H9 (cell line): Measurements from ENCODE around the gene LRP1B. TPM values are rescaled to one million over a fixed set of nuclear protein-coding genes. Genes with fewer than 3 reads are reported as not detected.

Experiments used
- DNase-seq: peaks from one replicate; pipeline ENCODE4 v3.0.0-alpha.2; 2017
- H2AFZ ChIP-seq: one replicate; pipeline ENCODE4 v1.6.1; 2013; ENCODE audit warnings: mild to moderate bottlenecking, low read length, control low read depth, moderate library complexity
- H2AK5ac ChIP-seq: 2 replicates; pipeline ENCODE4 v1.6.1; 2013; ENCODE audit warnings: low read length, control low read depth, mixed read lengths; ENCODE audit not compliant: insufficient read length
- H2BK120ac ChIP-seq: one replicate; pipeline ENCODE4 v1.6.1; 2013; ENCODE audit warnings: low read depth, mild to moderate bottlenecking, low read length, control low read depth, inconsistent platforms; ENCODE audit not compliant: poor library complexity, severe bottlenecking
- H2BK12ac ChIP-seq: 2 replicates; pipeline ENCODE4 v1.6.1; 2013; ENCODE audit warnings: low read length, control low read depth, mixed read lengths, low read depth; ENCODE audit not compliant: insufficient read length
- H2BK15ac ChIP-seq: 2 replicates; pipeline ENCODE4 v1.6.1; 2013; ENCODE audit warnings: low read depth, low read length, control low read depth
- H2BK20ac ChIP-seq: one replicate; pipeline ENCODE4 v1.6.1; 2013; ENCODE audit warnings: low read depth, mild to moderate bottlenecking, low read length, control low read depth, inconsistent platforms; ENCODE audit not compliant: poor library complexity, severe bottlenecking
- H2BK5ac ChIP-seq: 2 replicates; pipeline ENCODE4 v1.6.1; 2013; ENCODE audit warnings: low read length, control low read depth, mixed read lengths; ENCODE audit not compliant: insufficient read length
- H3K14ac ChIP-seq: 2 replicates; pipeline ENCODE4 v1.6.1; 2013; ENCODE audit warnings: low read length, control low read depth; ENCODE audit not compliant: insufficient read depth
- H3K18ac ChIP-seq: 2 replicates; pipeline ENCODE4 v1.6.1; 2013; ENCODE audit warnings: low read depth, mild to moderate bottlenecking, mixed read lengths, low read length, control low read depth; ENCODE audit not compliant: insufficient read length
- H3K23ac ChIP-seq: 2 replicates; pipeline ENCODE4 v1.6.1; 2013; ENCODE audit warnings: low read length, control low read depth, mixed read lengths, low read depth; ENCODE audit not compliant: insufficient read length
- H3K23me2 ChIP-seq: 2 replicates; pipeline ENCODE4 v1.6.1; 2013; ENCODE audit warnings: low read depth, mild to moderate bottlenecking, mixed read lengths, low read length, control low read depth; ENCODE audit not compliant: insufficient read length, poor library complexity, severe bottlenecking
- H3K27ac ChIP-seq: 2 replicates; pipeline ENCODE4 v1.5.1; 2013; ENCODE audit warnings: low read length, control low read depth, mixed read lengths, low read depth; ENCODE audit not compliant: insufficient read length
- H3K27me3 ChIP-seq: 2 replicates; pipeline ENCODE4 v1.6.1; 2013; ENCODE audit warnings: low read length, control low read depth, inconsistent platforms; ENCODE audit not compliant: insufficient read depth
- H3K4ac ChIP-seq: 2 replicates; pipeline ENCODE4 v1.6.1; 2013; ENCODE audit warnings: low read depth, mild to moderate bottlenecking, control low read depth, inconsistent platforms, low read length, moderate library complexity
- H3K4me1 ChIP-seq: 2 replicates; pipeline ENCODE4 v1.6.1; 2013; ENCODE audit warnings: low read length, control low read depth, inconsistent platforms; ENCODE audit not compliant: insufficient read depth
- H3K4me2 ChIP-seq: 2 replicates; pipeline ENCODE4 v1.6.1; 2013; ENCODE audit warnings: low read length, control low read depth, mixed read lengths; ENCODE audit not compliant: insufficient read length, insufficient read depth
- H3K56ac ChIP-seq: 2 replicates; pipeline ENCODE4 v1.6.1; 2013; ENCODE audit warnings: low read depth, mild to moderate bottlenecking, mixed read lengths, low read length, control low read depth; ENCODE audit not compliant: insufficient read length
- H3K79me1 ChIP-seq: 2 replicates; pipeline ENCODE4 v1.6.1; 2013; ENCODE audit warnings: low read depth, mild to moderate bottlenecking, moderate library complexity, low read length, control low read depth, inconsistent platforms; ENCODE audit not compliant: insufficient read depth, poor library complexity, severe bottlenecking
- H3K79me2 ChIP-seq: 2 replicates; pipeline ENCODE4 v1.6.1; 2013; ENCODE audit warnings: low read length, control low read depth, inconsistent platforms; ENCODE audit not compliant: insufficient read depth
- H3K9ac ChIP-seq: 2 replicates; pipeline ENCODE4 v1.6.1; 2013; ENCODE audit warnings: low read length, control low read depth, mixed read lengths; ENCODE audit not compliant: insufficient read length; ENCODE audit errors: extremely low read depth
- H3K9me3 ChIP-seq: one replicate; pipeline ENCODE4 v1.6.1; 2013; ENCODE audit warnings: low read depth, low read length, inconsistent platforms; ENCODE audit not compliant: control insufficient read depth
- H3T11ph ChIP-seq: one replicate; pipeline ENCODE4 v1.6.1; 2013; ENCODE audit warnings: mild to moderate bottlenecking, low read length, control low read depth, inconsistent platforms
- H4K20me1 ChIP-seq: one replicate; pipeline ENCODE4 v1.6.1; 2013; ENCODE audit not compliant: control insufficient read depth, insufficient read length, insufficient read depth
- H4K5ac ChIP-seq: 2 replicates; pipeline ENCODE4 v1.6.1; 2013; ENCODE audit warnings: low read depth, mild to moderate bottlenecking, mixed read lengths, low read length, control low read depth; ENCODE audit not compliant: insufficient read length
- H4K8ac ChIP-seq: replicated peaks from 2 replicates; pipeline ENCODE4 v1.6.1; 2013; ENCODE audit warnings: low read length, control low read depth, mixed read lengths, low read depth; ENCODE audit not compliant: insufficient read length
- H4K91ac ChIP-seq: 2 replicates; pipeline ENCODE4 v1.6.1; 2013; ENCODE audit warnings: low read depth, mild to moderate bottlenecking, moderate library complexity, mixed read lengths, low read length, control low read depth; ENCODE audit not compliant: insufficient read length
- H3K27ac Mint-ChIP-seq, 3 experiments: 2 replicates in 2 of 3; 3 replicates in 1 of 3; pipeline ENCODE4 v1.8.0; 2020 to 2021; ENCODE audit warnings: mixed read lengths in 3 of 3, mild to moderate bottlenecking in 1 of 3, moderate library complexity in 1 of 3
- H3K27me3 Mint-ChIP-seq: 2 replicates; pipeline ENCODE4 v1.8.0; 2021; ENCODE audit warnings: low read depth, mild to moderate bottlenecking, moderate library complexity, mixed read lengths
- H3K36me3 Mint-ChIP-seq, 3 experiments: 2 replicates in 2 of 3; 3 replicates in 1 of 3; pipeline ENCODE4 v1.8.0; 2020 to 2021; ENCODE audit warnings: low read depth in 3 of 3, mixed read lengths in 3 of 3; ENCODE audit not compliant: insufficient read depth in 1 of 3
- H3K4me1 Mint-ChIP-seq, 2 experiments: 2 replicates each; pipeline ENCODE4 v1.8.0; 2020; ENCODE audit warnings: mixed read lengths in 2 of 2
- H3K4me3 Mint-ChIP-seq, 2 experiments: 2 replicates in 1 of 2; 3 replicates in 1 of 2; pipeline ENCODE4 v1.8.0; 2020 to 2021; ENCODE audit warnings: mild to moderate bottlenecking in 2 of 2, mixed read lengths in 2 of 2, moderate library complexity in 1 of 2
- H3K9me3 Mint-ChIP-seq, 2 experiments: 2 replicates in 1 of 2; 3 replicates in 1 of 2; pipeline ENCODE4 v1.8.0; 2020; ENCODE audit warnings: mild to moderate bottlenecking in 2 of 2, mixed read lengths in 2 of 2, moderate library complexity in 1 of 2
- total RNA-seq: library from RNA; stranded (reverse); gene quantifications from 2 replicates; pipeline ENCODE4 v1.2.1, GENCODE V29; 2021
- TF ChIP-seq, protein P1 (sequence below): fragments of 200-600 bp; sonication (generic); conservative IDR thresholded peaks from 3 replicates; pipeline ENCODE4 v1.8.0; 2021; ENCODE audit warnings: antibody characterized with exemption, mild to moderate bottlenecking

Gene LRP1B
- total RNA-seq, 1 experiment from 2014 or later = not detected

DNA sequence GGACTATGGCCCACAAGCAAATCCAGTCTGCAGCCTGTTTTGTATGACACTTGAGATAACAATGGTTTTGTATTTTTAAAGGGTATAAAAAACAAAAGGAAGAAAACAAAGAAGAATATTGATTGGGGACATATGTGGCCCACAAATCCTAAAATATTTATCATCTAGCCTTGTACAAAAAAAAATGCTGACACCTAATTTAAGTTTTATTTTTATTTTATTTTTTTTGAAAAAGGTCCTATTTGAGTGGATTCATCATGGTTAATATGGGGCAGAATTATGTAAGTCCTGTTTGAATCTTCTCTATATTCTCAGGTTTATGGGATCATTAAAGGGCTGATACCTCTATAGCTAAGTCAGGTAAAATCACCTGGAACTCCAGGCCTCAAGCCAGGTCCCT lies 525.7 kb downstream of the LRP1B start:
- Histone ChIP-seq H3T11ph (no peak overlapping the region), H2AFZ (no peak overlapping the region), H2BK5ac (no peak overlapping the region), H3K9ac (no peak overlapping the region), H3K27ac (no peak overlapping the region), H3K4ac (no peak overlapping the region), H3K79me2 (no peaks in the 10 kb centered on the region), H3K79me1 (no peaks in the 10 kb centered on the region), H3K18ac (no peak overlapping the region), H3K4me1 (no peaks in the 10 kb centered on the region), H4K91ac (no peak overlapping the region), H4K20me1 (no peaks in the 10 kb centered on the region), H3K56ac (no peak overlapping the region), H3K23me2 (no peaks in the 10 kb centered on the region), H3K23ac (no peak overlapping the region), H2BK15ac (no peak overlapping the region), H2BK120ac (no peak overlapping the region), H4K8ac (no peak overlapping the region), H4K5ac (no peak overlapping the region), H3K9me3 (no peaks in the 10 kb centered on the region), H2AK5ac (no peak overlapping the region), H3K4me2 (no peak overlapping the region), H3K27me3 (no peaks in the 10 kb centered on the region), H2BK12ac (no peak overlapping the region), H3K14ac (no peak overlapping the region), H2BK20ac (no peak overlapping the region)
- peaks cover 0 to 11% (median 5%) of the 10 kb centered on the region in 3 experiments; a peak in 3 of 7 replicates for H3K36me3 Mint-ChIP-seq
- TF ChIP-seq, protein P1, sequence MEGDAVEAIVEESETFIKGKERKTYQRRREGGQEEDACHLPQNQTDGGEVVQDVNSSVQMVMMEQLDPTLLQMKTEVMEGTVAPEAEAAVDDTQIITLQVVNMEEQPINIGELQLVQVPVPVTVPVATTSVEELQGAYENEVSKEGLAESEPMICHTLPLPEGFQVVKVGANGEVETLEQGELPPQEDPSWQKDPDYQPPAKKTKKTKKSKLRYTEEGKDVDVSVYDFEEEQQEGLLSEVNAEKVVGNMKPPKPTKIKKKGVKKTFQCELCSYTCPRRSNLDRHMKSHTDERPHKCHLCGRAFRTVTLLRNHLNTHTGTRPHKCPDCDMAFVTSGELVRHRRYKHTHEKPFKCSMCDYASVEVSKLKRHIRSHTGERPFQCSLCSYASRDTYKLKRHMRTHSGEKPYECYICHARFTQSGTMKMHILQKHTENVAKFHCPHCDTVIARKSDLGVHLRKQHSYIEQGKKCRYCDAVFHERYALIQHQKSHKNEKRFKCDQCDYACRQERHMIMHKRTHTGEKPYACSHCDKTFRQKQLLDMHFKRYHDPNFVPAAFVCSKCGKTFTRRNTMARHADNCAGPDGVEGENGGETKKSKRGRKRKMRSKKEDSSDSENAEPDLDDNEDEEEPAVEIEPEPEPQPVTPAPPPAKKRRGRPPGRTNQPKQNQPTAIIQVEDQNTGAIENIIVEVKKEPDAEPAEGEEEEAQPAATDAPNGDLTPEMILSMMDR = no peak
- H3K27me3 Mint-ChIP-seq = no peaks in the 10 kb centered on the region
- H3K27ac Mint-ChIP-seq = no peak overlapping the region
- H3K4me3 Mint-ChIP-seq = no peak overlapping the region
- DNase-seq = no peak
- peaks cover 0 to 9% of the 10 kb centered on the region in 2 experiments; a peak in 1 of 5 replicates for H3K9me3 Mint-ChIP-seq
- H3K4me1 Mint-ChIP-seq = peaks cover 6 to 16% of the 10 kb centered on the region in 2 experiments
